ENCODE results near the gene LRRC15.
A peak's percentile ranks its signal among the peaks of the same experiment; 100 is the strongest.

DNA sequence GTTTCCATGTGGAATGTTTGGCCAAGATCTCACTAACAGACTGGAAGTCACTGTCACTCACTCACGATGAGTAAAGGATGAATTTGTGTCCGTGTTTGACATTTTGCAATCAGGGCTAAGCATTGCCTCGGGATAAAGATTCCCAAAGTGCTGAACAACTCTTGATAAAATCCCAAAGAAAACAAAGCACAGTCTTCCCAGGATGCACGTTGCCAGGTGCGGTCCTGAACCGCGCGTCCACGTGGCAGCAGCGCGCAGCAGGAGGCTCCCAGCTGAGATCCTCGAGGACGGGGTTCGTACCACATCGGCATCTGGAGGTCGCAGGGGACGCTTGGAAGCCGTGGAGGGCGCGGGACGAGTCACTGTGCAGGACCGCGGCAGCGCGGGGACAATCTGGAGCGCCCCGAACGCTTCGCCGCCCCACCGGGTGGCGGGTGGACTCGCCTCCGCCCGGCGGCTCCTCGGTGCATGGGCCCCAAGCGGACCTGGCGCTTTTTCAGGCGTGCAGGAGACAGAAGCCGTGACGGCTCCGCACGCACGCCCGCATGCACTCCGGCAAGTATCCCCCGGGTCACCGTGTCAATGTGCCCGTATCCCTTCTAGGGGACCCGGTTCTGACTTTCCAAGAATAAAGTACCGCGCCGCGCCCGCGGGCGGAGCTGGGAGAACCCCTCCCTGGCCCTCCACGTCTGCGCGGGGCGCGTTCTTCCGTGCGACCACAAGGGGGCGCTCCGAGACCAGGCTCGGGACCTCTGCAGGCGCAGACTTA, 36.1 kb downstream of the LRRC15 start:
- TF ChIP-seq, protein P1, sequence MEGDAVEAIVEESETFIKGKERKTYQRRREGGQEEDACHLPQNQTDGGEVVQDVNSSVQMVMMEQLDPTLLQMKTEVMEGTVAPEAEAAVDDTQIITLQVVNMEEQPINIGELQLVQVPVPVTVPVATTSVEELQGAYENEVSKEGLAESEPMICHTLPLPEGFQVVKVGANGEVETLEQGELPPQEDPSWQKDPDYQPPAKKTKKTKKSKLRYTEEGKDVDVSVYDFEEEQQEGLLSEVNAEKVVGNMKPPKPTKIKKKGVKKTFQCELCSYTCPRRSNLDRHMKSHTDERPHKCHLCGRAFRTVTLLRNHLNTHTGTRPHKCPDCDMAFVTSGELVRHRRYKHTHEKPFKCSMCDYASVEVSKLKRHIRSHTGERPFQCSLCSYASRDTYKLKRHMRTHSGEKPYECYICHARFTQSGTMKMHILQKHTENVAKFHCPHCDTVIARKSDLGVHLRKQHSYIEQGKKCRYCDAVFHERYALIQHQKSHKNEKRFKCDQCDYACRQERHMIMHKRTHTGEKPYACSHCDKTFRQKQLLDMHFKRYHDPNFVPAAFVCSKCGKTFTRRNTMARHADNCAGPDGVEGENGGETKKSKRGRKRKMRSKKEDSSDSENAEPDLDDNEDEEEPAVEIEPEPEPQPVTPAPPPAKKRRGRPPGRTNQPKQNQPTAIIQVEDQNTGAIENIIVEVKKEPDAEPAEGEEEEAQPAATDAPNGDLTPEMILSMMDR (IDR thresholded peaks at IDR 0.05) = peak; percentile 95 to 99
- TF ChIP-seq EP300 (IDR thresholded peaks at IDR 0.05) = no peak

Data from suprapubic skin (tissue), 3 donors.